ENCODE results near the gene ABHD1. TPM values are rescaled to one million over a fixed set of nuclear protein-coding genes. Genes with fewer than 3 reads are reported as not detected.

Gene ABHD1
- total RNA-seq, 2 donors from 2014 or later, result 0.25 TPM; not detected in 1

DNA sequence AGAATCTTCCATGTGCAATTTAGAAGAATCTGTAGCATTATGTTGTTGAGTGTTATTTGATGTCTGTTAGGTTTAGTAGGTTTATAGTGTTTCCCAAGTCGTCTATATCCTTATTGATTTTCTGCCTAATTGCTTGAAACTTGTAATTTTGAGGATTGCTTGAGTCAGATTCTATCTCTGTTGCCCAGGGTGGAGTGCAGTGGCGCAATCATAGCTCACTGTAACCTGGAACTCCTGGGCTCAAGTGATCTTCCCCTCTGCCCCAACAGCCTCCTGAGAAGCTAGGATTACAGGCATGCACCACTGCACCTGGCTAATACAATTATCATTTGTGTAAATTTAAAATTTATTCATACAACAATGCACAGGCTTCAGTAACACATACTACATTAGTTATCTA, 22.1 kb downstream of the ABHD1 start:
- Mint-ChIP-seq H3K27ac (no peak overlapping the region), H3K4me3 (no peak overlapping the region), H3K9me3 (no peaks in the 10 kb centered on the region), H3K27me3 (peaks cover 18 to 30% of the 10 kb centered on the region in 2 donors), H3K4me1 (ENCODE audit: low read depth in 2 of 2) (no peaks in the 10 kb centered on the region), H3K36me3 (no peaks in the 10 kb centered on the region)
- DNase-seq (ENCODE audit: low spot score) (no peak), ATAC-seq (no peak)

DNA sequence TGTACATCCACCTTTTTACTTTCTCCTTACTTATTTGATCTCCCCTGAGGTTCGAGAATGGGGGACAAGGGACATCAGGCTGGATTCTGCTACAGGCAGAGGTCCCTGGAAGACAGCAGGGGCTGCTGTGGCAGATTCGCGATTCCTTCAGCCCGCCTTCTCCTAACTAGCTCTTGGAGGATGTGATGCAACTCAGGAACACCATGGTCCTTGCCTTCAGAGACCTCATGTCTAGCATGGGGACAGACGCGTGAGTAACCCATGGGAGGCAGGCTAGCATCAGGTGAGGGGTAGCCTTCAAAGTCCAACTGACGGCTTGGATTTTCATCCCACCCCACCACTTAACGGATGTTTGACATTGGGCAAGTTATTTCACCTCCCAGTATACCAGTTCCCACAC, 24.3 kb downstream of the ABHD1 start:
- Mint-ChIP-seq H3K4me3 (no peak overlapping the region), H3K9me3 (no peaks in the 10 kb centered on the region), H3K27ac (no peak overlapping the region)

DNA sequence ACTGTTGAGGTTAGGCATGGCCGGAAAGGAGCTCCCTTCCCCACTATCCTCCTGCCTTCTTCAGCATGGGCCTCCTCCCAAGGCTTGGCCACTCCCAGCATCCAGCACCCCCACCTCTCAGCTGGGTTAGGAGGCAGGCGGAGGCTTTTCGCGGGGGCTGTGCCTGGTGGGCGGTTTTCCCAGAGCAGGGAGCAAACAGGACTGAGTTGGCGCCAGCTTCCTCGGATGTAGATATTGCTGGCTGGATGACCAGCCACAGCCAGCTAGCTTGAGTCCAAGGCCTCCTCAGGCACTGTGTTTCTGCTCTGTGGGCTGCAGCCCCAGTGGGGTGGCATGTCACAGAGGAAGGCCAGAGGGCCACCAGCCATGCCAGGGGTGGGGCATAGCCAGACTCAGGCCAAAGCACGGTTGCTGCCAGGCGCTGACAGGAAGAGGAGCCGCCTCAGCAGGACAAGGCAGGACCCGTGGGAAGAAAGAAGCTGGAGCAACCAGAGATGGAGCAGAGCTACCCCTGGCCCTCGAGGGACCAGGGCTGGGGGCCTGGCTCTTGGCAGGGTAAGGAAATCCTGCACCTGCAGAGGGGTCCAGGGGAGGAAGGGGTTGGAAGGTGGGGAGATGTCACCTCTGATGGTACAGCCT, 25.3 kb downstream of the ABHD1 start, which contains the start of gene TCF23:
TCF23 (plus strand) TSS at position 204 of the 639 bp plus-strand sequence; CDS start at position 334, 130 bp downstream.
- Mint-ChIP-seq H3K4me1 (ENCODE audit: low read depth in 2 of 2) (no peaks in the 10 kb centered on the region), H3K36me3 (no peaks in the 10 kb centered on the region), H3K27ac (no peak within 1 kb of the TSS), H3K9me3 (no peaks in the 10 kb centered on the region), H3K27me3 (peaks cover 12 to 17% of the 10 kb centered on the region in 2 donors), H3K4me3 (no peak within 1 kb of the TSS)
- no peak for DNase-seq (ENCODE audit: low spot score)
- ATAC-seq, result no peak

More for the DNA sequence above, 24.3 kb downstream of the ABHD1 start:
- no peak for ATAC-seq
- Mint-ChIP-seq H3K36me3 (no peaks in the 10 kb centered on the region), H3K27me3 (peaks cover 15 to 27% of the 10 kb centered on the region in 2 donors), H3K4me1 (ENCODE audit: low read depth in 2 of 2) (no peaks in the 10 kb centered on the region)
- no peak for DNase-seq (ENCODE audit: low spot score)

DNA sequence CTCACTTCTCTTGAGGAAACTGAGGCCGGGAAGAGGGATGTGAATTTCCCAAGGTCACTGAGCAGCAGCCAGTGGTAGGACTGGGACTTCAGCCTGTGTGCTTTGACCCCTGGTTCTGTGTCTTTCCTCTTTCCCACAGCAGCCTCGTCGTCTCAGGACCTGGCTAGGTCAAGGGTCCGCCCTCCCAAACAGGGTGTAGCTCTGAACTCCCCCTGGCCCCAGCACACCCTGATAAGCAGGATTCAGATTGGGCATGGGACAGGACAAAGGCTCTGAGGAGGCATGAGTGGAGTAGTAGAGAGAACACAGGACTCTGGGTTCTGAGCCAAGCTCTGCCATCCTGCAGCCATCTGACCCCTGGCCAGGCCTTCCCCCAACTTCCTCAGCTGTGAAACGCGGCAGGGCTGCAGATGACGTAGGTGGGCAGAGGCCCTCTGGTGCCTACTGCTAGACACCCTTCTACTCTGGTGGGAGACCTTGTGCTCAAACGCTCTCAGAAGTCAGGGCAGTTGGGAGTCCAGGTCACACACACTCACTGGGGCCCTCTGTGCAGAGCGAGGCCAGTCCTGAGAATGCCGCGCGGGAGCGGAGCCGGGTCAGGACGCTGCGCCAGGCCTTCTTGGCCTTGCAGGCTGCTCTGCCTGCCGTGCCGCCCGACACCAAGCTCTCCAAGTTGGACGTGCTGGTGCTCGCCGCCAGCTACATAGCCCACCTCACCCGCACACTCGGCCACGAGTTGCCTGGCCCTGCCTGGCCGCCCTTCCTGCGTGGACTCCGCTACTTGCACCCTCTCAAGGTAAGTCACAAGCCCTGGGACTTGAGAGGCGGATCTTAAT, 26.2 kb downstream of the ABHD1 start:
- DNase-seq (ENCODE audit: low spot score) (no peak), ATAC-seq (peak; percentile 17 to 34)
- Mint-ChIP-seq H3K27ac (no peak overlapping the region), H3K36me3 (no peaks in the 10 kb centered on the region), H3K4me3 (no peak overlapping the region), H3K27me3 (peaks cover 7 to 9% of the 10 kb centered on the region in 2 donors), H3K4me1 (ENCODE audit: low read depth in 2 of 2) (no peaks in the 10 kb centered on the region), H3K9me3 (no peaks in the 10 kb centered on the region)

DNA sequence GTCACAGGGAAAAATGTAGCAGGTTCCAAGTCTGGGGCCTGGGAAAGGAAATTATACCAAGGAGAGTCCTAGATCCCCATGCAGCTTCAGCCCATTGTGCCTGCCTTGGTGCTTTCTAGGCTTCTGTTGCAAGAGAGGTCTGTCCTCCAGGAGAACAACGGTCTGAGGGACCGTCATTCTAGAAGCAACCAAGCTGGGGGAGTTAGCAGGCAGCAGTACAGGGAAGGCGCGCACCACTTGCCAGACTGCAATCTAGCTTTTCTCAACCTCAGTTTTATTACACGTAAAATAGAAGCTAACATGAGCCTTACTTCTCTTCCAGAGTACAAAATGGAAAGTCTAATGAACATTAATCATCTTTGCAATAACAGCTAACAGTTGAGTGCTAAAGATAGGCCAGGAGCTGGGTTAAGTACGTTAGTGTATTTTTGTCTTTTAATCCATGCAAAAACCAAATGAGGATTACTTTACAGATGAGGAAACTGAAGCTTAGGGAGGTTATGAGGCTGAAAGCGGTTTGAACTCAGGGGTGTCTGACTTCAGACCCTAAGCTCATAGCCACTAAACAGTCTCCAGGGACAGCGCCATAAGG, 27.1 kb downstream of the ABHD1 start:
- Mint-ChIP-seq H3K27ac (no peak overlapping the region), H3K4me1 (ENCODE audit: low read depth in 2 of 2) (no peaks in the 10 kb centered on the region), H3K27me3 (peaks cover 4 to 8% of the 10 kb centered on the region in 2 donors), H3K9me3 (no peaks in the 10 kb centered on the region), H3K36me3 (no peaks in the 10 kb centered on the region), H3K4me3 (no peak overlapping the region)
- ATAC-seq (no peak), DNase-seq (ENCODE audit: low spot score) (no peak)

DNA sequence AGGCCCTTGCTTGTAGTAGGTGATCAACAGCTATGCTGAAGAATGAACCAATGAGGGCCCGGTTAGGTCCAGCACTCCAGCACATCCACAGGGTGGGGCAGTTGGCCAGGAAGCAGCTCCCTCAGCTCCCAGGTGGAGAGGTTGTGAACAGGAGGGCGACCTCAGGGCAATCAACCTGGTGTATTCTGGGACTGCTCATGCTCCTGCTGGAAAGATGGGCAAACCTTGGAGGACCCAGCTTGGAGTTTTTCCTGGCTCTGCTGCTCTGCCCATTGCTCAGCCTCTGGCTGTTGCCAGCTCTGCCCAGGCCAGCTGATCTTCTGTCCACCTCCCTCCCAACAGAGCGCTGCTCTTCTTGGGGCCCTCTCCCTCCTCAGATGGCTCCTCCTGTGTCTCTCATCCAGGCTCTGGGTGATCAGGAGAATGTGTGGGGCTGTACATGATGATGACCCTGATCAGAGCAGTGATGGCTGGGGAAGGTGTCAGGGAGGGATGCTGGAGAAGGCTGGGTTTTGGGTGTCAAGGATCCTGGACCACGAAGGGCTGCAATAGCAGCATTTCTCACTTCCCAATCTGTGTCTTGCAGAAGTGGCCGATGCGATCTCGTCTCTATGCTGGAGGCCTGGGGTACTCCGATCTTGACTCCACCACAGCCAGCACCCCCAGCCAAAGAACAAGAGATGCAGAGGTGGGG, 28.6 kb downstream of the ABHD1 start:
- Mint-ChIP-seq H3K4me1 (ENCODE audit: low read depth in 2 of 2) (no peaks in the 10 kb centered on the region), H3K9me3 (no peaks in the 10 kb centered on the region), H3K4me3 (no peak overlapping the region), H3K27ac (no peak overlapping the region), H3K27me3 (peaks cover 0 to 8% of the 10 kb centered on the region in 2 donors), H3K36me3 (no peaks in the 10 kb centered on the region)
- DNase-seq (ENCODE audit: low spot score) (no peak), ATAC-seq (no peak)

DNA sequence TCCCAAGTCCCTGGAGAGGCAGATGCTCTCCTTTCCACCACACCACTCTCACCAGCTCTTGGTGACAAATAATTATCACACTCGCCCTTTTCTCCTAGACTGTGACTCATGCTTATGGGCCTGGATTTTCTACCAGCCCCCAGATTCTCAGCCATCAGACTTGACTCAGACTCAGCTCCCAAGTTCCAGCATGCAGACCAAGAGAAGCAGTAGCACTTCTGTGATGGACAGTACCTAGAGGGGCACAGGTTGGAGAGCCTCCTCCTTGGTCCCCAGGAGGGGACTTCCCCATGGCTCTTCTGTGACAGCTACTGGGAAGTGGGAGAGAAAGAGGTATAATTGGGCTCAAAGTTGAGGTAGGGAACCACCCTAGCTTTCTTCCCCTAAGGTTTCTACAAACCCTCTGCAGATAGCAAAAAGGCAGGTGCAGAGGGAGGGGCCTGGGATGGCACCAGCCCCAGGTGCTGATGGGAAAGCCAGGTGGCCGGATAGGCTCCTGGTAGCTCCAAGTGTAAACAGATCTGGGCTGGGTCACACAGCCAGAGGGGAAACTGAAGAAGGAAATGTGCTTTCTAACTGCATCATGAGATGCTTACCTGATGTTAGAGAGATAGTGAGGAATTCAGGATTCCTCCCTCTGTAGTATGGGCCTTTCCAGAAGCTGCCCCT, 29.3 kb downstream of the ABHD1 start:
- Mint-ChIP-seq H3K9me3 (no peaks in the 10 kb centered on the region), H3K27ac (no peak overlapping the region), H3K4me1 (ENCODE audit: low read depth in 2 of 2) (no peaks in the 10 kb centered on the region), H3K27me3 (peaks cover 0 to 5% of the 10 kb centered on the region in 2 donors), H3K36me3 (no peaks in the 10 kb centered on the region), H3K4me3 (no peak overlapping the region)
- no peak for DNase-seq (ENCODE audit: low spot score)
- ATAC-seq, result no peak

DNA sequence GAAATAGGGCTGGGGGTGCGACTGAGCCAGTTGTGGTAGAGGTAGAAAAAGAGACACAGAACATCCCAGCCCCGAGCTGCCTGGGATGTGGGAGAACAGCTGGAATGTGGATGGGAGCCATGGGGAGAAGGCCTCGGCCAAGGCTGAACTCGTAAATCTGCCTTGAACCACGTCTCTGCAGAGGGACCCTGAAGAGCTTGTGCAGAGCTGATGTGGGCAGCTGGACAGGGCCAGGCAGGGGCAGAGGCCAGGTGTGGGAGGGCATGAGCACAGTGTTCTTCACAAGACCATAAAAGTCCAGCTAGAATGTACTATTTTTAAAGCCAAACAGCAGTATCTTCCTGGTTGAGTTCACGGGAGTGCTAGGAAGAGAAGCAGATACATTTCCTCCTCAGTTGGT, 30.9 kb downstream of the ABHD1 start:
- DNase-seq (ENCODE audit: low spot score) (no peak), ATAC-seq (no peak)
- H3K4me3 Mint-ChIP-seq, result no peak overlapping the region
- no peak overlapping the region for H3K27ac Mint-ChIP-seq
- no peaks in the 10 kb centered on the region for H3K9me3 Mint-ChIP-seq
- H3K27me3 Mint-ChIP-seq, result no peaks in the 10 kb centered on the region
- no peaks in the 10 kb centered on the region for H3K36me3 Mint-ChIP-seq
- H3K4me1 Mint-ChIP-seq (ENCODE audit: low read depth in 2 of 2), result no peaks in the 10 kb centered on the region

DNA sequence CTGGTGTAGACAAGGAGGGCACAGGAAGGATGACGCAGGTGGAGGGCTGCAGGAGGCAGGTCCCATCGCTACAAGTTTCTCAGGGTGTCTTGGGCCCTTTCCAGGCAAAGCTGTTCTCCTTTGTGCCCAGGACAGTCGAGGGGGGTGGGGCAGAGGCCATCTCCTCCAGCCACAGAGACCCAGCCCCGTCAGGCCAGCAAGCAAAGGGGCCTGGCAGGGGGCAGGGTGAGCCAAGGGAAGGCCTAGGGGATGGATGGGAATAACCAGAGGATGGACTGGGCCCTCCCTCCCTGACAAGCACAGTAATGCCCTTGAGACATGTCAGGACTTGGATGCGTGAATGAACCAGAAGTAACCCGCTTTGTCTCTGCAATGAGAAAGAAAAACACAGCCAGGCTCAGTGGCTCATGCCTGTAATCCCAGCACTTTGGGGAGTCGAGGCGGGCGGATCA, 31.5 kb downstream of the ABHD1 start:
- no peaks in the 10 kb centered on the region for H3K36me3 Mint-ChIP-seq
- no peaks in the 10 kb centered on the region for H3K27me3 Mint-ChIP-seq
- ATAC-seq (no peak), DNase-seq (ENCODE audit: low spot score) (no peak)
- H3K27ac Mint-ChIP-seq, result no peak overlapping the region
- no peak overlapping the region for H3K4me3 Mint-ChIP-seq
- no peaks in the 10 kb centered on the region for H3K4me1 Mint-ChIP-seq (ENCODE audit: low read depth in 2 of 2)
- H3K9me3 Mint-ChIP-seq, result no peaks in the 10 kb centered on the region

DNA sequence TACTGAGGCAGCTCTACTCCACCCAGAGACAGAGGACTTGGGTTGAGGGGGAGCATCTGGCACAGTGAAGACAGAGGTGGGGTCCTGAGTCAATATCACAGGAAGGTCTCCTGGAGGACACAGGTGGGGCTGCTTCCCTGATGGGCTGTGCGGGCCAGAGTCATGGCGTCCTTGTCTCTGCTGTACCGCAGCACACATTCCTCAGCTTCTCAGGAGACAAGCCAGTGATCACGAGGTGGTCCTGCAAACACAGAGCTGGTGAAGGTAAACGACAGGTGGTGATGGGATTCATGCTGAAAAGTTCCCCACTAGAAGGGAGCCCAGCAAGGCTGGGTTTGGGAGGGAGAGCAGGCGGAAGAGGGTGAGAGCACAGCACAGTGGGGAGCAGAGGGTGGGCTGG, 34.9 kb downstream of the ABHD1 start:
- Mint-ChIP-seq H3K4me3 (no peak overlapping the region), H3K36me3 (no peaks in the 10 kb centered on the region), H3K9me3 (no peaks in the 10 kb centered on the region), H3K27me3 (no peaks in the 10 kb centered on the region), H3K4me1 (ENCODE audit: low read depth in 2 of 2) (no peaks in the 10 kb centered on the region), H3K27ac (no peak overlapping the region)
- DNase-seq (ENCODE audit: low spot score) (no peak), ATAC-seq (no peak)

DNA sequence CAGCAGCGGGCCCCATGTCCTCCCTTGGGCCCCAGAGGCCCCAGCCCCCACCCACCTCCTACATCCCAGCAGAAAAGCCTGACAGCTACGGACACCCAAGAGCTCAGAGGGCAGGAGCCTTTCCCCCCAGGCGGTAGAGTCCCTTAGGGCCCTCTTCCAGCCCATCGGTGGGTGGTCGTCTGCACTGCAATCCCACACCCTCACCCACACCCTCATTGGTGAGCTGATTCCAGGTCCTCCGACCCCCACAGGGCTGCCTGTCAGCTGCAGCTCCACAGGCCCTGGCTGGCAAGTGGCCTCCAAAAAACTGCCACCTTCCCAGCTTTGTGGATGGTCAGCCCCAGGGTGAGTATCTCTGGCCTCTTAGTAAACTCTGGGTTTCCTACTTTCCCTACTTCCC, 35.7 kb downstream of the ABHD1 start:
- H3K36me3 Mint-ChIP-seq, result no peaks in the 10 kb centered on the region
- no peaks in the 10 kb centered on the region for H3K9me3 Mint-ChIP-seq

DNA sequence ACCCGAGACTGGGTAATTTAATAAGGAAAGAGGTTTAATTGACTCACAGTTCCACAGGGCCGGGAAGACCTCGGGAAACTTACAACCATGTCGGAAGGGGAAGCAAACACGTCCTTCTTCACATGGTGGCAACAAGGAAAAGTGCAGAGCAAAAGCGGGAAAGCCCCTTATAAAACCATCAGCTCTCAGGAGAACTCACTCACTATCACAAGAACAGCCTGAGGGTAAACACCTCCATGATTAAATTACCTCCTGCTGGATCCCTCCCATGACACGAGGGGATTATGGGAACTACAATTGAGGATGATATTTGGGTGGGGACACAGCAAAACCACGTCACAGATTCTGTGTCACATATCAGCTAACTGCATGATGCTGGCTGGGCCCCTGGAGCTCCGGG, 36.6 kb downstream of the ABHD1 start:
- H3K36me3 Mint-ChIP-seq, result no peaks in the 10 kb centered on the region
- no peak overlapping the region for H3K27ac Mint-ChIP-seq
- no peaks in the 10 kb centered on the region for H3K4me1 Mint-ChIP-seq (ENCODE audit: low read depth in 2 of 2)
- DNase-seq (ENCODE audit: low spot score) (no peak), ATAC-seq (no peak)
- H3K9me3 Mint-ChIP-seq, result no peaks in the 10 kb centered on the region
- no peak overlapping the region for H3K4me3 Mint-ChIP-seq
- no peaks in the 10 kb centered on the region for H3K27me3 Mint-ChIP-seq

More for the DNA sequence above, 35.7 kb downstream of the ABHD1 start:
- no peak overlapping the region for H3K4me3 Mint-ChIP-seq
- no peaks in the 10 kb centered on the region for H3K27me3 Mint-ChIP-seq
- ATAC-seq (peak in 1 of 2 donors; percentile 22), DNase-seq (ENCODE audit: low spot score) (no peak)
- no peak overlapping the region for H3K27ac Mint-ChIP-seq
- H3K4me1 Mint-ChIP-seq (ENCODE audit: low read depth in 2 of 2), result no peaks in the 10 kb centered on the region

Data from natural killer cell treated with Interleukin-12 subunit alpha and Interleukin-12 subunit beta and Interleukin-15 and Interleukin-18, amount 100 ng/mL, for 72 hours (primary cell).